ENCODE results near the gene ATG2B. TPM values are rescaled to one million over a fixed set of nuclear protein-coding genes. Genes with fewer than 3 reads are reported as not detected.

The ATG2B gene
- total and polyA plus RNA-seq, 2 donors (not counting 1 experiment from before 2014, with no cell fraction given): 15.0 to 30.9 TPM

- H3K9me3 ChIP-seq (ENCODE audit: control insufficient read depth, insufficient read depth, low read depth, low read length): no peaks in the 10 kb centered on the region
- H3K36me3 ChIP-seq (ENCODE audit: control insufficient read depth, insufficient read depth, low read length): no peaks in the 10 kb centered on the region
- no peaks in the 10 kb centered on the region for H3K4me1 ChIP-seq (ENCODE audit: control insufficient read depth, extremely low read depth, insufficient read depth, low read length)
- no peak overlapping the region for H2AFZ ChIP-seq (ENCODE audit: low read length)
- DNase-seq (ENCODE audit: low read depth in 2 of 2): no peak
- TF ChIP-seq CTCF (conservative IDR thresholded peaks at IDR 0.05 in 1 of 2, IDR thresholded peaks at IDR 0.05 in 1 of 2; ENCODE audit: low read depth in 1 of 2, low read length in 2 of 2): no peak
- no peak for TF ChIP-seq EZH2 (IDR thresholded peaks at IDR 0.05; ENCODE audit: low read length, missing control alignments)
- no peaks in the 10 kb centered on the region for H3K27me3 ChIP-seq (ENCODE audit: control insufficient read depth, insufficient read depth, low read length)
- no peaks in the 10 kb centered on the region for H3K79me2 ChIP-seq (ENCODE audit: control insufficient read depth, insufficient read depth, low read length)
- no peak overlapping the region for H3K27ac ChIP-seq (ENCODE audit: insufficient read depth, low read length)
- no peak overlapping the region for H3K4me2 ChIP-seq (ENCODE audit: extremely low read depth, insufficient read depth, low read length)
- H4K20me1 ChIP-seq (ENCODE audit: control insufficient read depth, extremely low read depth, insufficient read depth, low read length): no peaks in the 10 kb centered on the region
- no peak overlapping the region for H3K9ac ChIP-seq (ENCODE audit: insufficient read depth, low read length)
- H3K4me3 ChIP-seq (replicated peaks in 1 of 4; ENCODE audit: control extremely low read depth in 1 of 4, insufficient read depth in 1 of 4, low read depth in 3 of 4, low read length in 4 of 4): no peak overlapping the region
Measured at GRCh38 chr14:96231056-96231455, 132.1 kb downstream of the ATG2B start.

GRCh38 chr14:96229315-96229714, 133.8 kb downstream of the ATG2B start:
- H3K4me3 ChIP-seq (replicated peaks in 1 of 4; ENCODE audit: control extremely low read depth in 1 of 4, insufficient read depth in 1 of 4, low read depth in 3 of 4, low read length in 4 of 4): no peak overlapping the region
- no peak overlapping the region for H3K27ac ChIP-seq (ENCODE audit: insufficient read depth, low read length)
- H2AFZ ChIP-seq (ENCODE audit: low read length): no peak overlapping the region
- TF ChIP-seq CTCF (conservative IDR thresholded peaks at IDR 0.05 in 1 of 2, IDR thresholded peaks at IDR 0.05 in 1 of 2; ENCODE audit: low read depth in 1 of 2, low read length in 2 of 2): no peak
- no peak for TF ChIP-seq EZH2 (IDR thresholded peaks at IDR 0.05; ENCODE audit: low read length, missing control alignments)
- H3K27me3 ChIP-seq (ENCODE audit: control insufficient read depth, insufficient read depth, low read length): no peaks in the 10 kb centered on the region
- H3K79me2 ChIP-seq (ENCODE audit: control insufficient read depth, insufficient read depth, low read length): no peaks in the 10 kb centered on the region
- DNase-seq (ENCODE audit: low read depth in 2 of 2): no peak
- H3K36me3 ChIP-seq (ENCODE audit: control insufficient read depth, insufficient read depth, low read length): no peaks in the 10 kb centered on the region
- H4K20me1 ChIP-seq (ENCODE audit: control insufficient read depth, extremely low read depth, insufficient read depth, low read length): no peaks in the 10 kb centered on the region
- no peak overlapping the region for H3K4me2 ChIP-seq (ENCODE audit: extremely low read depth, insufficient read depth, low read length)
- H3K9ac ChIP-seq (ENCODE audit: insufficient read depth, low read length): no peak overlapping the region
- no peaks in the 10 kb centered on the region for H3K4me1 ChIP-seq (ENCODE audit: control insufficient read depth, extremely low read depth, insufficient read depth, low read length)
- no peaks in the 10 kb centered on the region for H3K9me3 ChIP-seq (ENCODE audit: control insufficient read depth, insufficient read depth, low read depth, low read length)

Other genes with a start within 250 kb of the ATG2B start
- 43.9 and 91.5 TPM in 2 replicates for gene BDKRB2, start 158.5 kb downstream of the ATG2B start, total RNA-seq
- 24.0 and 26.8 TPM in 2 replicates for gene BDKRB2, start 158.5 kb downstream of the ATG2B start, polyA plus RNA-seq
- gene BDKRB1, start 107.1 kb downstream of the ATG2B start, total RNA-seq: 16.7 and 22.5 TPM in 2 replicates
- gene BDKRB1, start 107.1 kb downstream of the ATG2B start, polyA plus RNA-seq: 5.4 and 32.9 TPM in 2 replicates
- gene GSKIP, start 185 bp upstream of the ATG2B start, total RNA-seq: 27.7 and 30.2 TPM in 2 replicates
- 41.6 and 45.5 TPM in 2 replicates for gene GSKIP, start 185 bp upstream of the ATG2B start, polyA plus RNA-seq
- gene AK7, start 28.8 kb upstream of the ATG2B start, total RNA-seq: 0.77 and 1.2 TPM in 2 replicates
- gene AK7, start 28.8 kb upstream of the ATG2B start, polyA plus RNA-seq: 0.39 and 0.44 TPM in 2 replicates
- gene PAPOLA, start 139.0 kb upstream of the ATG2B start, total RNA-seq: 103 and 109 TPM in 2 replicates
- 140 and 141 TPM in 2 replicates for gene PAPOLA, start 139.0 kb upstream of the ATG2B start, polyA plus RNA-seq